ENCODE results near the gene CENPS. TPM values are rescaled to one million over a fixed set of nuclear protein-coding genes. Genes with fewer than 3 reads are reported as not detected.

Gene CENPS
- total and polyA plus RNA-seq, 4 donors = 4.4 to 9.8 (median 7.4) TPM

GRCh38 chr1:10446790-10447422 lies 16.7 kb downstream of the CENPS start:
- 96% methylated on average over 7 of the region's 7 CpGs for whole genome bisulfite sequencing
- H3K36me3 ChIP-seq (ENCODE audit: control insufficient read depth in 4 of 4, insufficient read depth in 3 of 4, low read depth in 1 of 4, low read length in 3 of 4) = peaks cover 0 to 2% (median 0%) of the 10 kb centered on the region in 4 donors
- TF ChIP-seq EGR1 (IDR thresholded peaks at IDR 0.05; ENCODE audit: low read depth in 2 of 2) (no peak), GABPA (IDR thresholded peaks at IDR 0.05 in 1 of 2, conservative IDR thresholded peaks at IDR 0.05 in 1 of 2) (no peak), FOXA1 (IDR thresholded peaks at IDR 0.05) (no peak), HNF4A (conservative IDR thresholded peaks at IDR 0.05) (no peak), CTCF (IDR thresholded peaks at IDR 0.05; ENCODE audit: low read depth, low read length, missing input control) (no peak), YY1 (IDR thresholded peaks at IDR 0.05) (no peak), NR2F2 (IDR thresholded peaks at IDR 0.05) (no peak)
- H3K27me3 ChIP-seq (ENCODE audit: control insufficient read depth in 4 of 4, insufficient read depth in 4 of 4, low read length in 3 of 4) = no peaks in the 10 kb centered on the region
- H3K4me3 ChIP-seq (ENCODE audit: low read depth in 1 of 3, low read length in 3 of 3) = no peak overlapping the region
- no peaks in the 10 kb centered on the region for H3K9me3 ChIP-seq (ENCODE audit: control insufficient read depth in 4 of 4, low read length in 3 of 4)
- no peaks in the 10 kb centered on the region for H3K4me1 ChIP-seq (ENCODE audit: control insufficient read depth in 4 of 4, insufficient read depth in 4 of 4, low read length in 3 of 4)
- H3K9ac ChIP-seq (ENCODE audit: low read depth in 1 of 2, low read length in 2 of 2) = no peak overlapping the region
- H3K27ac ChIP-seq (ENCODE audit: low read depth in 1 of 2, low read length in 2 of 2) = no peak overlapping the region
- DNase-seq (ENCODE audit: low spot score) = no peak

GRCh38 chr1:10449751-10450150 lies 19.5 kb downstream of the CENPS start, which contains the start of gene CORT:
Gene CORT (plus strand): TSS chr1:10450031. CDS start chr1:10450224, 193 bp downstream.
- TF ChIP-seq EGR1 (IDR thresholded peaks at IDR 0.05; ENCODE audit: low read depth in 2 of 2) (no peak), JUND (IDR thresholded peaks at IDR 0.05) (no peak), RXRA (IDR thresholded peaks at IDR 0.05) (no peak), NR2F2 (IDR thresholded peaks at IDR 0.05) (no peak), ATF3 (IDR thresholded peaks at IDR 0.05) (no peak), RAD21 (IDR thresholded peaks at IDR 0.05) (no peak), HNF4G (IDR thresholded peaks at IDR 0.05) (no peak), FOXA1 (IDR thresholded peaks at IDR 0.05) (no peak), ZBTB33 (IDR thresholded peaks at IDR 0.05) (no peak), SP1 (IDR thresholded peaks at IDR 0.05) (no peak), HNF4A (conservative IDR thresholded peaks at IDR 0.05) (no peak), YY1 (IDR thresholded peaks at IDR 0.05) (no peak), CTCF (IDR thresholded peaks at IDR 0.05; ENCODE audit: low read depth, low read length, missing input control) (no peak), REST (IDR thresholded peaks at IDR 0.05) (no peak), GABPA (IDR thresholded peaks at IDR 0.05 in 1 of 2, conservative IDR thresholded peaks at IDR 0.05 in 1 of 2) (no peak), TAF1 (conservative IDR thresholded peaks at IDR 0.05) (no peak), FOXA2 (IDR thresholded peaks at IDR 0.05) (no peak), MAX (IDR thresholded peaks at IDR 0.05) (no peak)
- WGBS = 93% methylated on average over 10 of the region's 10 CpGs
- Histone ChIP-seq H3K4me1 (ENCODE audit: control insufficient read depth in 4 of 4, insufficient read depth in 4 of 4, low read length in 3 of 4) (no peaks in the 10 kb centered on the region), H3K27me3 (ENCODE audit: control insufficient read depth in 4 of 4, insufficient read depth in 4 of 4, low read length in 3 of 4) (no peaks in the 10 kb centered on the region), H3K9me3 (ENCODE audit: control insufficient read depth in 4 of 4, low read length in 3 of 4) (no peaks in the 10 kb centered on the region), H3K9ac (ENCODE audit: low read depth in 1 of 2, low read length in 2 of 2) (no peak within 1 kb of the TSS), H3K36me3 (ENCODE audit: control insufficient read depth in 4 of 4, insufficient read depth in 3 of 4, low read depth in 1 of 4, low read length in 3 of 4) (peaks cover 0 to 1% (median under 1%) of the 10 kb centered on the region in 4 donors), H3K27ac (ENCODE audit: low read depth in 1 of 2, low read length in 2 of 2) (no peak within 1 kb of the TSS), H3K4me3 (ENCODE audit: low read depth in 1 of 3, low read length in 3 of 3) (no peak within 1 kb of the TSS)
- DNase-seq (ENCODE audit: low spot score) = no peak

Data from liver (tissue), 9 donors.